Putamen (tissue), 1 donor: ENCODE data around the gene CMIP.

Experiments used
- DNase-seq: peaks from one replicate; pipeline ENCODE4 v3.0.0-alpha.2; 2016; ENCODE audit warnings: low spot score

CMIP gene

GRCh38 chr16:81447383-81448101 is 2.9 kb downstream of the CMIP start:
- no peak for DNase-seq

GRCh38 chr16:81448154-81449131 is 3.8 kb downstream of the CMIP start:
- DNase-seq: no peak

- DNase-seq: no peak
Observed at GRCh38 chr16:81449241-81449640, 4.6 kb downstream of the CMIP start.

GRCh38 chr16:81449899-81450608 is 5.4 kb downstream of the CMIP start:
- no peak for DNase-seq

GRCh38 chr16:81450783-81451491 is 6.3 kb downstream of the CMIP start:
- DNase-seq: no peak

- no peak for DNase-seq
Observed at GRCh38 chr16:81451753-81452680, 7.4 kb downstream of the CMIP start.

GRCh38 chr16:81453091-81453728 is 8.6 kb downstream of the CMIP start:
- DNase-seq: no peak

- DNase-seq: no peak
Observed at GRCh38 chr16:81454044-81454443, 9.4 kb downstream of the CMIP start.

GRCh38 chr16:81455006-81455405 is 10.4 kb downstream of the CMIP start:
- DNase-seq: no peak

GRCh38 chr16:81455720-81456494 is 11.3 kb downstream of the CMIP start:
- DNase-seq: no peak

- no peak for DNase-seq
Observed at GRCh38 chr16:81456523-81457325, 12.1 kb downstream of the CMIP start.

- no peak for DNase-seq
Observed at GRCh38 chr16:81457326-81458133, 12.9 kb downstream of the CMIP start.

GRCh38 chr16:81458149-81458669 is 13.6 kb downstream of the CMIP start:
- no peak for DNase-seq

- no peak for DNase-seq
Observed at GRCh38 chr16:81458827-81459598, 14.4 kb downstream of the CMIP start.

- DNase-seq: no peak
Observed at GRCh38 chr16:81460075-81460474, 15.5 kb downstream of the CMIP start.

- DNase-seq: no peak
Observed at GRCh38 chr16:81461243-81461642, 16.6 kb downstream of the CMIP start.

- no peak for DNase-seq
Observed at GRCh38 chr16:81461766-81462165, 17.2 kb downstream of the CMIP start.
